Measurements from ENCODE around the gene STK32C. TPM values are rescaled to one million over a fixed set of nuclear protein-coding genes. Genes with fewer than 3 reads are reported as not detected.

Gene STK32C
- total and polyA plus RNA-seq, 2 of the 4 experiments (the other 2 are of a cell fraction): 5.0 to 8.3 TPM

DNA sequence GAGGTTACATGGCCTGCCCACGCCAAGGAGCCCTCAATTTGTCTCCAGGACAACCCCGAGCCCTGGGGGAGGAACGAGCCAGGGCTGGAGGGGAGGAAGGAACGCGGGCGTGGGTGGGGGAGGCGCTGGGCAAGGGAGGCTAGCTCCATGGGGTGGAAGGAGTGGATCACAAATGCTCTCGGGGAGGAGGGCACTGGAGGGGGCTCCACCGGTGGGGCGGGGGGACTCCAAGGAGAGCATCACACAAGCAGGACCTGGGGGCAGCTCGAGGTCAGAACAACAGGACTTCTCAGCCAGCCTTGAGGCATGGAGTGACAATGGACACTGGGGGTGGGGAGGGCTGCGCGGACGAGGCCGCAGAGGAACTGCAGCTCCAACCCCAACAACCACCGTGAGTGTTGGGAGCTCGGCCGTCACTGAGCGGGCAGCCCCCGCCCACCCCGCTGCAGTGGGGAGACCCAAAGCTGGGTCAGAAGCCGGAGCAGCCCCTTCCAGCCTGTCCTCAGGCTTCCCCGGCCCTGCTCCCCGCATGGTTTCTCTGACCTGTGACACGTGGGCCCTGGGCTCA, 41.1 kb downstream of the STK32C start:
- no peak overlapping the region for H2BK20ac ChIP-seq (ENCODE audit: low read depth, low read length)
- H2AK5ac ChIP-seq (ENCODE audit: low read depth, low read length): no peak overlapping the region
- dilution Hi-C loops (cut with HindIII; ENCODE audit: low sequenced_read_pairs, unreplicated experiment) (no loop called here), in situ Hi-C loops (cut with MboI; ENCODE audit: low sequenced_read_pairs) (no loop called here), intact Hi-C loops (cut with micrococcal nuclease) (no loop called here)
- no peak overlapping the region for H2BK15ac ChIP-seq (ENCODE audit: low read depth, low read length)
- ATAC-seq (ENCODE audit: low read depth): peak; percentile 33
- H3K9me3 ChIP-seq (ENCODE audit: control insufficient read depth, insufficient read depth, low read length): no peaks in the 10 kb centered on the region
- H3K9me1 ChIP-seq (ENCODE audit: insufficient read depth, low read length): peaks cover 3% of the 10 kb centered on the region; the same call in 1 of the 2 replicates
- peaks cover 9% of the 10 kb centered on the region; the same call in 1 of the 2 replicates for H3K4me1 ChIP-seq (ENCODE audit: control insufficient read depth, insufficient read depth, low read length)
- H4K8ac ChIP-seq (ENCODE audit: low read depth in 2 of 2, low read length in 2 of 2): no peak overlapping the region
- H4K91ac ChIP-seq (ENCODE audit: insufficient read depth, low read depth, low read length): no peak overlapping the region
- WGBS, 2 experiments (ENCODE audit: extremely low coverage in 2 of 2, insufficient read length in 1 of 2): 0% methylated on average over 2 of the region's 25 CpGs; no CpG with 5 or more reads in 1 of the 2 experiments
- no peak for TF ChIP-seq RAD21 (IDR thresholded peaks at IDR 0.05; ENCODE audit: low read length)
- H2AFZ ChIP-seq (replicated peaks; ENCODE audit: low read length, poor library complexity): no peak overlapping the region
- H3K9ac ChIP-seq (ENCODE audit: low read depth, low read length): no peak overlapping the region
- H2BK120ac ChIP-seq (ENCODE audit: low read depth, low read length): no peak overlapping the region
- POLR2A ChIA-PET (ENCODE audit: unreplicated experiment): no interaction called here
- no peak overlapping the region for H3K56ac ChIP-seq (ENCODE audit: extremely low read depth, insufficient read depth, low read length)
- H3K4me2 ChIP-seq (ENCODE audit: low read depth, low read length): no peak overlapping the region
- no peak for DNase-seq
- CTCF ChIA-PET: interaction anchor here (0.7 kb wide), 1 partner anchor 1224 kb away, joined by 3 read pairs; no protein-coding TSS in a partner anchor
- H2BK5ac ChIP-seq (ENCODE audit: low read depth, low read length, poor library complexity, severe bottlenecking): no peak overlapping the region
- H3K23ac ChIP-seq (ENCODE audit: low read depth, low read length): no peak overlapping the region
- peaks cover 2% of the 10 kb centered on the region; the same call in 1 of the 2 replicates for H3K27me3 ChIP-seq (ENCODE audit: control insufficient read depth, insufficient read depth, low read length)
- no peak overlapping the region for H3K27ac ChIP-seq (ENCODE audit: insufficient read depth, low read length)
- no peak overlapping the region for H4K5ac ChIP-seq (ENCODE audit: low read depth, low read length)
- no peak overlapping the region for H3K4ac ChIP-seq (ENCODE audit: low read depth, low read length)
- no TSS peak for BruUV-seq (replicated peaks)
- H3K18ac ChIP-seq (ENCODE audit: low read depth, low read length): no peak overlapping the region
- peaks cover 9% of the 10 kb centered on the region for H4K20me1 ChIP-seq (ENCODE audit: insufficient read depth, low read length)
- H3K4me3 ChIP-seq (ENCODE audit: insufficient read depth, low read depth, low read length): no peak overlapping the region
- H2AK9ac ChIP-seq (replicated peaks; ENCODE audit: low read depth, low read length, poor library complexity): no peak overlapping the region
- no peak overlapping the region for H3K14ac ChIP-seq (replicated peaks; ENCODE audit: low read depth, low read length)
- H3K36me3 ChIP-seq (ENCODE audit: control insufficient read depth, insufficient read depth, low read length): no peaks in the 10 kb centered on the region
- no peaks in the 10 kb centered on the region for H3K79me1 ChIP-seq (ENCODE audit: low read depth in 1 of 2, low read length in 2 of 2)
